NCI-H187 treated with DMSO at 0.1 percent for 48 hours (cell line): ENCODE data around the gene CPA5.

Source experiments
- DNase-seq: peaks from one replicate; lab custom pipeline; 2025; lab: John Stamatoyannopoulos, UW

The CPA5 gene

GRCh38 chr7:130332259-130333053 lies 12.2 kb upstream of the CPA5 start:
- no peak for DNase-seq

- no peak for DNase-seq
Observed at GRCh38 chr7:130333832-130334231, 10.8 kb upstream of the CPA5 start.

- DNase-seq: no peak
Observed at GRCh38 chr7:130334274-130334673, 10.3 kb upstream of the CPA5 start.

GRCh38 chr7:130337410-130337971 lies 7.1 kb upstream of the CPA5 start:
- no peak for DNase-seq

- no peak for DNase-seq
Observed at GRCh38 chr7:130338233-130338632, 6.4 kb upstream of the CPA5 start.

GRCh38 chr7:130341882-130342281 lies 2.7 kb upstream of the CPA5 start:
- no peak for DNase-seq

- DNase-seq: no peak
Observed at GRCh38 chr7:130342701-130343380, 1.8 kb upstream of the CPA5 start.

- peak; percentile 97 for DNase-seq
Observed at GRCh38 chr7:130345136-130345535, 520 bp downstream of the CPA5 start.

- DNase-seq: no peak
Observed at GRCh38 chr7:130345725-130346124, 1.1 kb downstream of the CPA5 start.

- DNase-seq: no peak
Observed at GRCh38 chr7:130346177-130346905, 1.7 kb downstream of the CPA5 start.

- no peak for DNase-seq
Observed at GRCh38 chr7:130346941-130347340, 2.3 kb downstream of the CPA5 start.

- DNase-seq: peak; percentile 24
Observed at GRCh38 chr7:130349911-130350782, 5.5 kb downstream of the CPA5 start.

GRCh38 chr7:130350945-130351790 lies 6.6 kb downstream of the CPA5 start:
- no peak for DNase-seq

- no peak for DNase-seq
Observed at GRCh38 chr7:130351791-130352090, 7.1 kb downstream of the CPA5 start.

GRCh38 chr7:130352194-130353074 lies 7.8 kb downstream of the CPA5 start:
- DNase-seq: peak; percentile 91

- no peak for DNase-seq
Observed at GRCh38 chr7:130353196-130353595, 8.6 kb downstream of the CPA5 start.

- no peak for DNase-seq
Observed at GRCh38 chr7:130356121-130356875, 11.7 kb downstream of the CPA5 start.

- DNase-seq: no peak
Observed at GRCh38 chr7:130356876-130357611, 12.4 kb downstream of the CPA5 start.
